ENCODE measurements around the gene ATP6V0A4.

Gene ATP6V0A4

DNA sequence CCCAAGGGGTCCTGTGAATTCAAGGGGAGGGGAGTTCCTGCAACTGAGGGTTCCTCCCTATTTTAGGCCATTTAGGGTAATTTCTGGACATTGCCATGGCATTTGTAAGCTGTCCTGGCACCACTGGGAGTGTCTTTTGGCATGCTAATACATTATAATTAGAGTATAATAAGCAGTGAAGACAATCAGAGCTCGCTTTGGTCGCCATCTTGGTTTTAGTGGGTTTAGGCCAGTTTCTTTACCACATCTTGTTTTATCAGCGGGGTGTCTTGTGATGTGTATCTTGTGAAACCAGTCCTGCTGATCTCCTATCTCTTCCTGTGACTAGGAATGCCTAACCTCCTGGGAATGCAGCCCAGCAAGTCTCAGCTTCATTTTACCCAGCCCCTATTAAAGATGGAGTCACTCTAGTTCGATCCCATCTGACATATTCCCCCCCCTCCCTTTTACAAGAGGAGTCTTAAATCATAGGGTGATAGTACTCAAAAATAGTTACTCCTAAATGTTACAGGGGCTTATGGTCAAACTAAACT lies 140.1 kb downstream of the ATP6V0A4 start:
- no peak overlapping the region for H3K27ac ChIP-seq (ENCODE audit: low read depth, low read length, poor library complexity, severe bottlenecking)
- no peak overlapping the region for H3K4me2 ChIP-seq (ENCODE audit: low read length)
- no peak overlapping the region for H3K9ac ChIP-seq (ENCODE audit: low read length)
- no peaks in the 10 kb centered on the region for H3K9me3 ChIP-seq (ENCODE audit: low read length)
- no peaks in the 10 kb centered on the region for H3K27me3 ChIP-seq (ENCODE audit: insufficient read depth, low read length)
- H4K20me1 ChIP-seq (ENCODE audit: insufficient read depth, low read length) = no peaks in the 10 kb centered on the region
- H3K4me3 ChIP-seq (ENCODE audit: low read depth, low read length, poor library complexity, severe bottlenecking) = no peak overlapping the region
- no peaks in the 10 kb centered on the region for H3F3A ChIP-seq (ENCODE audit: insufficient read depth, low read length)
- H3K36me3 ChIP-seq (ENCODE audit: insufficient read depth, low read length) = no peaks in the 10 kb centered on the region
- no peak overlapping the region for H2AFZ ChIP-seq (ENCODE audit: low read length)
- H3K79me2 ChIP-seq (ENCODE audit: insufficient read depth, low read length) = no peaks in the 10 kb centered on the region
- H3K9me2 ChIP-seq (ENCODE audit: low read depth, low read length) = no peaks in the 10 kb centered on the region
- TF ChIP-seq CTCF (IDR thresholded peaks at IDR 0.05; ENCODE audit: low read length) = no peak
- no peak for TF ChIP-seq EZH2 (IDR thresholded peaks at IDR 0.05; ENCODE audit: borderline replicate concordance, low read length)
- no peaks in the 10 kb centered on the region for H3K4me1 ChIP-seq (ENCODE audit: insufficient read depth, low read length, severe bottlenecking)

GRCh38 chr7:138656952-138657351 lies 141.0 kb downstream of the ATP6V0A4 start:
- Histone ChIP-seq H3K9me3 (ENCODE audit: low read length) (no peaks in the 10 kb centered on the region), H3F3A (ENCODE audit: insufficient read depth, low read length) (no peaks in the 10 kb centered on the region), H2AFZ (ENCODE audit: low read length) (no peak overlapping the region), H3K4me2 (ENCODE audit: low read length) (no peak overlapping the region), H3K27me3 (ENCODE audit: insufficient read depth, low read length) (no peaks in the 10 kb centered on the region), H3K4me3 (ENCODE audit: low read depth, low read length, poor library complexity, severe bottlenecking) (no peak overlapping the region), H3K9me2 (ENCODE audit: low read depth, low read length) (no peaks in the 10 kb centered on the region), H3K79me2 (ENCODE audit: insufficient read depth, low read length) (no peaks in the 10 kb centered on the region), H3K9ac (ENCODE audit: low read length) (no peak overlapping the region), H3K27ac (ENCODE audit: low read depth, low read length, poor library complexity, severe bottlenecking) (no peak overlapping the region), H3K4me1 (ENCODE audit: insufficient read depth, low read length, severe bottlenecking) (no peaks in the 10 kb centered on the region), H3K36me3 (ENCODE audit: insufficient read depth, low read length) (no peaks in the 10 kb centered on the region), H4K20me1 (ENCODE audit: insufficient read depth, low read length) (no peaks in the 10 kb centered on the region)
- TF ChIP-seq EZH2 (IDR thresholded peaks at IDR 0.05; ENCODE audit: borderline replicate concordance, low read length) (no peak), CTCF (IDR thresholded peaks at IDR 0.05; ENCODE audit: low read length) (no peak)
